Activated CD4-positive, alpha-beta memory T cell treated with anti-CD3 and anti-CD28 coated beads for 36 hours (primary cell): ENCODE results near the gene CCDC81. TPM values are rescaled to one million over a fixed set of nuclear protein-coding genes. Genes with fewer than 3 reads are reported as not detected.
"Not testable (repeated sequence)": the region's sequence is repeated elsewhere in the genome, so short reads cannot be mapped to it uniquely, and the experiment has no call there.

ENCODE experiments used
- CTCF ChIA-PET: fragments of 350-600 bp; sonication (Branson Sonifier 250); formaldehyde crosslinking; loops from one replicate; lab custom pipeline; 2021; ENCODE audit warnings: antibody characterized with exemption, inconsistent platforms; lab: Charles Lee
- POLR2A ChIA-PET: fragments of 350-600 bp; sonication (Branson Sonifier 250); formaldehyde crosslinking; loops from one replicate; lab custom pipeline; 2021; ENCODE audit warnings: antibody characterized with exemption; lab: Charles Lee
- DNase-seq: peaks from one replicate; pipeline ENCODE4 v3.0.0-alpha.2; 2020
- H3K27ac Mint-ChIP-seq: one replicate; pipeline ENCODE4 v1.8.0; 2021; ENCODE audit warnings: mixed read lengths
- H3K27me3 Mint-ChIP-seq: one replicate; pipeline ENCODE4 v1.8.0; 2021; ENCODE audit warnings: mixed read lengths
- H3K36me3 Mint-ChIP-seq: one replicate; pipeline ENCODE4 v1.8.0; 2021; ENCODE audit warnings: mixed read lengths
- H3K4me1 Mint-ChIP-seq: one replicate; pipeline ENCODE4 v1.8.0; 2021; ENCODE audit warnings: low read depth, mixed read lengths
- H3K4me3 Mint-ChIP-seq: one replicate; pipeline ENCODE4 v1.8.0; 2021; ENCODE audit warnings: mild to moderate bottlenecking, mixed read lengths
- H3K9me3 Mint-ChIP-seq: one replicate; pipeline ENCODE4 v1.8.0; 2021; ENCODE audit warnings: mixed read lengths
- intact Hi-C: fragments of 100-400 bp; cut with micrococcal nuclease; formaldehyde crosslinking; loops from one replicate; pipeline ENCODE4 v1.15.1; 2023
- total RNA-seq, 2 experiments: library from RNA; stranded (reverse); gene quantifications; one replicate each; pipeline ENCODE4 v1.2.3, GENCODE V29; 2021

CCDC81 gene
- total RNA-seq, 2 experiments from 2014 or later, result 0.83 to 0.90 TPM

DNA sequence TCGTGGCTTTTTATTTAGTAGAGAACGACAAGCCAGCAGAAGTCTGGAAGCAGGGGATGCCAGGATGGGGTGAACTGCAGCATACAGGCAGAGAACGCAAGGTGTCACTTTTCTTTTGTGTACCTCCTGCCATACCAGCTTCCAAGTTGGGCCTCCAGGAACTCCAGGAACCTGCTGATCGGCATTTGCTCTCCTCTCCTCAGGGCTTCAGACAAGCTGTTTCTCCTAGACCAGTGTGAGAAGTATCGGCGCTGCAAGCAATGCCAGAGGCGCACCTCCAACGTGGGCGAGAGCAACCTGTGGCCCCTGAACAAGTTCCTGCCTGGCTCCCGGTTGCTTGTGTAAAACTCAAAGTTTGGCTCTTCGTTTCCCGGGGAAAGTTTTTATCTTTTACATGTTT, 47.7 kb downstream of the CCDC81 start:
- H3K36me3 Mint-ChIP-seq, result peaks cover 7% of the 10 kb centered on the region
- no peaks in the 10 kb centered on the region for H3K27me3 Mint-ChIP-seq
- no peak overlapping the region for H3K27ac Mint-ChIP-seq
- ChIA-PET CTCF (no interaction called here), POLR2A (no interaction called here)
- H3K4me1 Mint-ChIP-seq, result peaks cover 6% of the 10 kb centered on the region
- no peak overlapping the region for H3K4me3 Mint-ChIP-seq
- DNase-seq, result no peak
- intact Hi-C loops, result no loop called here
- H3K9me3 Mint-ChIP-seq, result peaks cover 8% of the 10 kb centered on the region

DNA sequence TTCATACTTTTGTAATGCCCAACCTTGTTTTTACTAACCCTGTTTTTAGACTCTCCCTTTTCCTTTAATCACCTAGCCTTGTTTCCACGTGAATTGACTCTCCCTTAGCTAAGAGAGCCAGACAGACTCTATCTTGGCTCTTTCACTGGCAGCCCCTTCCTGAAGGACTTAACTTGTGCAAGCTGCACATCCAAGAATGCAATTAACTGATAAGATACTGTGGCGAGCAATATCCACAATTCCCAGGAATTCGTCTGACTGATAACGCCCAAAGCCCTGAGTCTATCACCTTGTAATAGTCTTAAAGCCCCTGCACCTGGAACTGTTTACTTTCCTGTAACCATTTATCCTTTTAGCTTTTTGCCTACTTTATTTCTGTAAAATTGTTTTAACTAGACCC, 48.8 kb downstream of the CCDC81 start:
- H3K36me3 Mint-ChIP-seq, H3K27me3 Mint-ChIP-seq, intact Hi-C loops, H3K4me1 Mint-ChIP-seq, DNase-seq, H3K27ac Mint-ChIP-seq, POLR2A ChIA-PET, H3K4me3 Mint-ChIP-seq: not testable (repeated sequence)
- peaks cover 13% of the 10 kb centered on the region for H3K9me3 Mint-ChIP-seq
- CTCF ChIA-PET, result interaction anchor here (0.7 kb wide), 1 partner anchor 185 kb away, joined by 3 read pairs; no protein-coding TSS in a partner anchor

DNA sequence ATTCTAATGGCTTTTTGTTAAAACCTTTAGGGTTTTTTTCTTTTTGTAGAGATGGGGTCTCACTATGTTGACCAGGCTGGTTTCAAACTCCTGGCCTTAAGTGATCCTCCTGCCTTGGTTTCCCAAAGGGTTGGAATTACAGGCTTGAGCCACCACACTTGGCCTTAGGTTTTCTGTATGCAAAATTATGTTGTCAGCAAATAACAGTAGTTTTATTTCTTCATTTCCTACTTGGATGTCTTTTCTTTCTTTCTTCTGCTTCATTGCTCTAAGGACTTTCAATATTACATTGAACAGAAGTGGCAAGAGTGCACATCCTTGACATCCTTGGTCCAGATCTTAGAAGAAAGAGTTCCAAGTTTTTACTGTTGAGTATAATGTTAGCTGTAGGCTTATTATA, 52.8 kb downstream of the CCDC81 start:
- no peaks in the 10 kb centered on the region for H3K4me1 Mint-ChIP-seq
- no peaks in the 10 kb centered on the region for H3K27me3 Mint-ChIP-seq
- ChIA-PET CTCF (no interaction called here), POLR2A (no interaction called here)
- H3K9me3 Mint-ChIP-seq, result peaks cover 13% of the 10 kb centered on the region
- intact Hi-C loops, result no loop called here
- peaks cover 8% of the 10 kb centered on the region for H3K36me3 Mint-ChIP-seq
- H3K4me3 Mint-ChIP-seq, result no peak overlapping the region
- H3K27ac Mint-ChIP-seq, result no peak overlapping the region
- DNase-seq, result no peak

DNA sequence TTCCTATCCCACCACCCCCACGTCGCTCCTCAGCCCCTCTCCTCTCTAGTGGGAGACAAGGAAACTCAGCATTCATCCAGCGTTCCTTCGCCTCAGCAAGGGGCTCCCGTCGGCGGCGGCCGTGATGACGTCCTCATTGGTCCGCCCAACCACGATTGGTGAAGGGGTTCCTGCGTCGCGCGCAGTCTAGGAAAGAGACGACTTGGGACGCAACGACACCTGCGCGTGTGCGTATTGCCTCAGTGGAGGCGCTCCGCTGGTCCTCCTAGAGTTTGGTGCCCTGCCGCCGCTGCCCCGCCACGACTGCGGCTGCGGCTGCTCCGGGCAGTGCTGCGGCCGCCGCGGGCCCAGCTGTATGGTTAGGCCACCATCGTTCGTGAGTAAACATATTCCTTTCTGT, 56.6 kb downstream of the CCDC81 start:
- Mint-ChIP-seq H3K36me3 (peaks cover 6% of the 10 kb centered on the region), H3K4me1 (no peaks in the 10 kb centered on the region), H3K27me3 (no peaks in the 10 kb centered on the region), H3K27ac (no peak overlapping the region), H3K9me3 (peaks cover 11% of the 10 kb centered on the region), H3K4me3 (no peak overlapping the region)
- no peak for DNase-seq
- intact Hi-C loops, result no loop called here
- POLR2A ChIA-PET, result no interaction called here
- CTCF ChIA-PET, result interaction anchor here (0.6 kb wide), 1 partner anchor 12 kb away, joined by 3 read pairs; no protein-coding TSS in a partner anchor

DNA sequence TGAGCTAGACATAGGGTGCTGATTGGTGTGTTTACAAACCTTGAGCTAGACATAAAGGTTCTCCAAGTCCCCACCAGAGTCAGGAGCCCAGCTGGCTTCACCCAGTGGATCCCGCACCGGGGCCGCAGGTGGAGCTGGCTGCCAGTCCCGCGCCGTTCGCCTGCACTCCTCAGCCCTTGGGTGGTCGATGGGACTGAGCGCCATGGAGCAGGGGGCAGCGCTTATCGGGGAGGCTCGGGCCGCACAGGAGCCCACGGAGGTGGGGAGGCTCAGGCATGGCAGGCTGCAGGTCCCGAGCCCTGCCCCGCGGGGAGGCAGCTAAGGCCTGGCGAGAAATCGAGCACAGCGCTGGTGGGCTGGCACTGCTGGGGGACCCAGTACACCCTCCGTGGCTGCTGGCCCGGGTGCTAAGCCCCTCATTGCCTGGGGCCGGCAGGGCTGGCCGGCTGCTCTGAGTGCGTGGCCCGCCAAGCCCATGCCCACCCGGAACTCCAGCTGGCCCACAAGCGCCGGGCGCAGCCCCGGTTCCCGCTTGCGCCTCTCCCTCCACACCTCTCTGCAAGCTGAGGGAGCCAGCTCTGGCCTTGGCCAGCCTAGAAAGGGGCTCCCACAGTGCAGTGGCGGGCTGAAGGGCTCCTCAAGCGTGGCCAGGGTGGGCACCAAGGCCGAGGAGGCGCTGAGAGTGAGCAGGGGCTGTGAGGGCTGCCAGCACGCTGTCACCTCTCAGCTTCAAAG, 58.8 kb downstream of the CCDC81 start:
- H3K36me3 Mint-ChIP-seq, H3K27ac Mint-ChIP-seq, DNase-seq, H3K9me3 Mint-ChIP-seq, CTCF ChIA-PET, H3K4me1 Mint-ChIP-seq, intact Hi-C loops, H3K4me3 Mint-ChIP-seq, POLR2A ChIA-PET, H3K27me3 Mint-ChIP-seq: not testable (repeated sequence)

DNA sequence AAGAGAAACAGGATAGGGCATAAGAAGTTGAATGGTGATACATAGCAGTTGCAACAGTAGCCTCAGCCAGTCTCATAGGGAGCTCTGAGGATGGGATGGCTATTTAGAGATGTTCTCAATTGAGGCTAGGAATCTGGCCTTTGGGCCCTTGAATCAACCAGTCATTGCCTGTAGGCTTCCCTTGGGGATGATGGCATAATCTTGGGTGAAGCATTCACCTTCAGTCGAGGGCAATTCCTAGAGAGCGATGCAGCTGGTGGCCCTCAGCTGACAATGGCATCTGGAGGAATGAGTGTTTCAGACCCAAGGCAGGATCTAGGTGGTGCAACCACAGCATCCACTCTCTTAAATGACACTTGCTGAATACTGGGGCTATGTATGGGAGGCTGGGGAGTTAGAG, 61.0 kb downstream of the CCDC81 start:
- no peaks in the 10 kb centered on the region for H3K9me3 Mint-ChIP-seq

DNA sequence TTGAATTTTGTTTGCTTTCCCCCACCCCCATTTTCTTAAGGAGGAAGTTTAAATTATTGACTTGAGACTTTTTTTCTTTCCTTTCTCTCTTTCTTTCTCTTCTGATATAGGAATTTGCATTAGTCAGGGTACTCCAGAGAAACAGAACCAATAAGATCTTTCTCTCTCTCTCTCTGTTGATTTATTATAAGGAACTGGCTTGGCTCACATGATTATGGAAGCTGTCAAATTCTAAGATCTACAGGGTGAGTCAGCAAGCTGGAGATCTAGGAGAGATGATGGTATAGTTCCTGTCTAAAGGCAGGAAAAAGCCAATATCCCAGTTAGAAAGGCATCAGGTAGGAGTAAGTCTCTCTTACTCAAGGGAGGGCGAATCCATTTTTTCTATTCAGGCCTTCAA, 64.0 kb downstream of the CCDC81 start:
- intact Hi-C loops, result no loop called here
- no peak overlapping the region for H3K4me3 Mint-ChIP-seq
- no peaks in the 10 kb centered on the region for H3K27me3 Mint-ChIP-seq
- no peak for DNase-seq
- ChIA-PET POLR2A (no interaction called here), CTCF (no interaction called here)
- no peaks in the 10 kb centered on the region for H3K36me3 Mint-ChIP-seq
- H3K27ac Mint-ChIP-seq, result no peak overlapping the region
- no peaks in the 10 kb centered on the region for H3K9me3 Mint-ChIP-seq
- H3K4me1 Mint-ChIP-seq, result peaks cover 11% of the 10 kb centered on the region

More for the DNA sequence above, 61.0 kb downstream of the CCDC81 start:
- CTCF ChIA-PET, result no interaction called here
- intact Hi-C loops, result no loop called here
- Mint-ChIP-seq H3K36me3 (peaks cover 2% of the 10 kb centered on the region), H3K4me3 (no peak overlapping the region), H3K4me1 (no peaks in the 10 kb centered on the region), H3K27me3 (no peaks in the 10 kb centered on the region), H3K27ac (no peak overlapping the region)
- POLR2A ChIA-PET, result no interaction called here
- DNase-seq, result no peak

DNA sequence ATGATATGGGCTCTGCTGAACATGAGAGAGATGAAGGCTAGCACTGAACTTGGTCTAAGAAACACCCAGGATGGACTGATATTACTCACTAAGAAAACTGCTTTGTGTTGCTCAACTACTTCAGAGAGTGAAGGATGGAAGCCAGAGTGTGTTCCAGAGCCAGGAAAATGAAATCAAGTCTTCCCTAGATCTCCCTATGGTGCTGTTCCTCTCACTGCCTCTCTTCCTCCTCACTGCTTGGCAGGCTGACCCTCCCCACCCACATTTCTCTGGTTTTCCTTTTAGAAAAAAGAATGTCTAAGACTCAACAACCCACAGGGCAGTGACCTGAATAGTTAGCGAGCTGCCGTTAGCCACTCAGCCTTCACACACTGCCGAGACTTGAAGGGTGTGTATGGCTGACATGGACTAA, 65.6 kb downstream of the CCDC81 start:
- POLR2A ChIA-PET, result no interaction called here

DNA sequence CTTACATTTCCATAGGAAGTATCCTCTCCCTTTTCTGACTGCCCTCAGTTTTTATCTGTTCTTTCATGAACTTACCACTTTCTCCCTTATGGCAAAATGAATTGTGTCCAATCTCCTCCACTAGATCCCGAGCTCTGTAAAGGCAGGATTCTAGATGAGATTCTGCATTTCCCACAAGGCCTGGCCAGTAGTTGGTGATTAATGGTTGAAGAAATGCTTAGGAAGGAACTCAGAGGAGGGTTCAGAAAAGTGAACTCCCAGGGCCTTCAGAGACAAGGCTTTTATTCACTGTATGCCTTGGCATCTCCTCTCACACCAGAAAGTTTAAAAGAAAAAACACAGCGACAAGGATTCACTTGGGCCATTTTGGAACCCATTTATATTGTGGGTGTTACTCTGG, 66.2 kb downstream of the CCDC81 start:
- H3K27ac Mint-ChIP-seq, result no peak overlapping the region
- H3K36me3 Mint-ChIP-seq, result no peaks in the 10 kb centered on the region
- H3K27me3 Mint-ChIP-seq, result no peaks in the 10 kb centered on the region
- ChIA-PET CTCF (no interaction called here), POLR2A (no interaction called here)
- H3K4me1 Mint-ChIP-seq, result peaks cover 17% of the 10 kb centered on the region
- no peaks in the 10 kb centered on the region for H3K9me3 Mint-ChIP-seq
- no peak overlapping the region for H3K4me3 Mint-ChIP-seq
- intact Hi-C loops, result no loop called here
- DNase-seq, result no peak

More for the DNA sequence above, 65.6 kb downstream of the CCDC81 start:
- H3K9me3 Mint-ChIP-seq, result no peaks in the 10 kb centered on the region
- DNase-seq, result no peak
- no peaks in the 10 kb centered on the region for H3K27me3 Mint-ChIP-seq
- intact Hi-C loops, result no loop called here
- no peak overlapping the region for H3K4me3 Mint-ChIP-seq
- no peaks in the 10 kb centered on the region for H3K36me3 Mint-ChIP-seq
- no peak overlapping the region for H3K27ac Mint-ChIP-seq
- peaks cover 17% of the 10 kb centered on the region for H3K4me1 Mint-ChIP-seq
- CTCF ChIA-PET, result no interaction called here

DNA sequence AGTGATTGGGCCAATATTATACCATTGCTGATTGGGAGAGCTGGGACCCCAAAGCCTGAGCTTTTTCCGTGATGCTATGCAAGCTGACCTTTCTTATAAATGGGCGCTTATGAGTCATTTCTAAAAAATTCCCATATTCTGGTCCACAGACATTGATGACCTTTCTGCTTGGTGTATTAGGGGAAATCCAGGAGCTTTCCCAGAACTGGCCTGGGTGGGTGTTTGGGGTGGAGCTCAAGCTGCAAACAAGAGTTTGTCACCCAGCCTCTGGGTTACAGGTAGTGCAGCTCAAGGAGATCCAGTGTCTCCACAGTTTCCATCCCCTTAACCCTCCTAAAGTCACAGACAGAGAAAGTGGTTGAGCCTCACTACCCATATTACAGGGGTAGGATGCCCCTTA, 67.7 kb downstream of the CCDC81 start:
- no peak overlapping the region for H3K27ac Mint-ChIP-seq
- peaks cover 22% of the 10 kb centered on the region for H3K4me1 Mint-ChIP-seq

DNA sequence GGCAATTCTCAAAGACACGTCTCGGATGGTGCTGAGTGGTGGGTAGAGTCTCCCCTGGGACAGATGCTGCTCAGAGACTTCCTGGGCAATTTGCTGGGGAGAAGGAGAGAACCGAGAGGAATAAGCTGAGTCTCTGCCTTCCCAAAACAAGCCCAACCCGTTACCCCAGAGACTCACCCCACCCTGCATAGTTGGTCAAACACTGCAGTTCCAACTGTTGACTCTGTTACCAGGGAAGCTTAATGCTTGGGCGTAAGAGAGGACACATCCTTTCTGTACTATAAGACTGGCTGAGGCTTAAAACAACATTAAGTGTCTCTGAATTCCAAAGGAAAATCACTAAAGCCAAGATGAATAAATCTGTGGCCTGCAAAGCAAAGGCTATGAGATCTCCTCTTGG, 68.1 kb downstream of the CCDC81 start:
- Mint-ChIP-seq H3K27me3 (no peaks in the 10 kb centered on the region), H3K27ac (no peak overlapping the region), H3K9me3 (no peaks in the 10 kb centered on the region), H3K4me3 (no peak overlapping the region), H3K36me3 (no peaks in the 10 kb centered on the region), H3K4me1 (peaks cover 22% of the 10 kb centered on the region)
- POLR2A ChIA-PET, result no interaction called here
- intact Hi-C loops, result no loop called here
- CTCF ChIA-PET, result no interaction called here
- no peak for DNase-seq

More for the DNA sequence above, 67.7 kb downstream of the CCDC81 start:
- CTCF ChIA-PET, result no interaction called here
- DNase-seq, result no peak
- POLR2A ChIA-PET, result no interaction called here
- no peaks in the 10 kb centered on the region for H3K9me3 Mint-ChIP-seq
- H3K36me3 Mint-ChIP-seq, result no peaks in the 10 kb centered on the region
- intact Hi-C loops, result no loop called here
- H3K4me3 Mint-ChIP-seq, result no peak overlapping the region
- no peaks in the 10 kb centered on the region for H3K27me3 Mint-ChIP-seq

DNA sequence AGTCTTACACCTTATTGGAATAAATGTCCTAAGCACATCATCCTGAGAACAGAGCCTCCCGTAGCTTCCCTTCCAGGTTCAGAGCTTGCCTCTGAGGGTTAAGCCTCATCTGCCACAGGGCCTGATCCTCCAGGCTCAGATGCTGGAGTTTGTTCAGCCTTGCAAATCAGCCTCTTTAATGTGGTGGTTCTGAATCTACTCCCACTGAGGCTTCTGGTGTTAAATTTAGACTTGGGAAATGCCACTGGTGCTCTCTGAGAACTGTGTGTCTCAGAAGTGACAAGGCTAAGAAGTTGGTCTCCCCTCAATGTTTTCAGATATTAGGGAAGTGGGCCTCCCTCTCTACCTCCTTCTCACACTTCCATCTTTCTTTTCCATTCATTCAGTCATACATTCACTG, 68.7 kb downstream of the CCDC81 start:
- no peak for DNase-seq
- peaks cover 22% of the 10 kb centered on the region for H3K4me1 Mint-ChIP-seq

DNA sequence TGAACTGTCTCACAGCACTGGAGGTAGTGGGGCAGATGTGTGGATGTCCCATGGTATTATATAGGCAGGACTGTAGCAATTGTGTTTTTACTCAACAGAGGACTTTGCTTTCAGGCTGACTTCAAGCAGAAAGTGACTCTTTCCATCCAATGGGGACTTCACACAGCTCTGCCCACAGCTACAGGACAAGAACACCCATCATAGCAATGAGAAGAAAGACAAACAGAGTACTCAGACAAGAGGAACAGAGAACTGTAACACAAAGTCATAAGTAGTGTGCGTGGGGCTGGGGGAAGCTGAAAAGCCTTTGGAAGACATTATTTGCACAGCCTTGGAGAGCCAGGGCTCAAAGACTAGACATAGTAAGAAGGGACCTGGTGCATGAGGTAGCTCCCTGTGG, 70.3 kb downstream of the CCDC81 start:
- H3K4me3 Mint-ChIP-seq, result no peak overlapping the region
- peaks cover 22% of the 10 kb centered on the region for H3K4me1 Mint-ChIP-seq
- ChIA-PET CTCF (no interaction called here), POLR2A (no interaction called here)
- no peaks in the 10 kb centered on the region for H3K27me3 Mint-ChIP-seq
- DNase-seq, result no peak
- no peaks in the 10 kb centered on the region for H3K9me3 Mint-ChIP-seq
- H3K27ac Mint-ChIP-seq, result no peak overlapping the region
- intact Hi-C loops, result no loop called here
- no peaks in the 10 kb centered on the region for H3K36me3 Mint-ChIP-seq

More for the DNA sequence above, 68.7 kb downstream of the CCDC81 start:
- H3K4me3 Mint-ChIP-seq, result no peak overlapping the region
- ChIA-PET POLR2A (no interaction called here), CTCF (no interaction called here)
- H3K36me3 Mint-ChIP-seq, result no peaks in the 10 kb centered on the region
- H3K9me3 Mint-ChIP-seq, result no peaks in the 10 kb centered on the region
- H3K27ac Mint-ChIP-seq, result peak overlapping the region; percentile 6
- intact Hi-C loops, result no loop called here
- no peaks in the 10 kb centered on the region for H3K27me3 Mint-ChIP-seq
